HL-60/S4 treated with phorbol 12-myristate 13-acetate at 8.2 ng/mL for 4 days and 3 days (cell line): ENCODE measurements around the gene HP1BP3.

Experiments
- in situ Hi-C: fragments of 300-500 bp; cut with MboI; formaldehyde crosslinking; loops from 2 replicates; pipeline ENCODE4 v1.15.0; 2022; ENCODE audit warnings: low sequenced_read_pairs

HP1BP3 gene

GRCh38 chr1:20696397-20697333, 90.4 kb downstream of the HP1BP3 start:
- in situ Hi-C loops = loop anchor here (25.0 kb wide), 1 partner anchor 491 kb away; the partner anchor contains the start of gene EIF4G3

- in situ Hi-C loops = loop anchor here (25.0 kb wide), 1 partner anchor 492 kb away; the partner anchor contains the start of gene EIF4G3
Measured at GRCh38 chr1:20695515-20695914, 91.6 kb downstream of the HP1BP3 start.

GRCh38 chr1:20693623-20694022, 93.5 kb downstream of the HP1BP3 start:
- in situ Hi-C loops = loop anchor here (25.0 kb wide), 1 partner anchor 494 kb away; the partner anchor contains the start of gene EIF4G3
